Transverse colon (tissue), 4 donors: ENCODE measurements around the gene CXCL3. TPM values are rescaled to one million over a fixed set of nuclear protein-coding genes. Genes with fewer than 3 reads are reported as not detected.

Experiments
- DNase-seq: peaks from one replicate; pipeline ENCODE4 v3.0.0-alpha.2; 2019
- H3K27ac ChIP-seq, 4 donors: fragments of 200-600 bp; sonication (generic); 2 replicates each; pipeline ENCODE4 v1.5.1; 2016 to 2018; ENCODE audit warnings: inconsistent platforms in 4 of 4
- H3K27me3 ChIP-seq: fragments of 200-600 bp; sonication (generic); 2 replicates; pipeline ENCODE4 v1.5.1; 2017; ENCODE audit warnings: inconsistent platforms
- H3K36me3 ChIP-seq, 4 donors: fragments of 200-600 bp; sonication (generic); 2 replicates each; pipeline ENCODE4 v1.5.1; 2017 to 2019; ENCODE audit warnings: inconsistent platforms in 4 of 4
- H3K4me1 ChIP-seq, 4 donors: fragments of 200-600 bp; sonication (generic); 2 replicates each; pipeline ENCODE4 v1.5.1; 2017 to 2020; ENCODE audit warnings: inconsistent platforms in 4 of 4
- H3K4me3 ChIP-seq, 4 donors: fragments of 200-600 bp; sonication (generic); 1 replicate in 1 of 4; 2 replicates in 3 of 4; pipeline versions ENCODE4 v1.5.1 to v1.6.1; 2017 to 2019; ENCODE audit warnings: inconsistent platforms in 4 of 4
- H3K9me3 ChIP-seq, 2 donors: fragments of 200-600 bp; sonication (generic); 2 replicates each; pipeline ENCODE4 v1.5.1; 2017 to 2019; ENCODE audit warnings: inconsistent platforms in 2 of 2
- CTCF ChIP-seq, 5 experiments: fragments of 200-600 bp in 3 of 5; fragments of 450-650 bp in 2 of 5; sonication (generic) in 3 of 5; IDR thresholded peaks; 1 replicate in 2 of 5; 2 replicates in 3 of 5; pipeline ENCODE4 v1.5.1; 2016 to 2017; ENCODE audit warnings: antibody characterized with exemption in 5 of 5, inconsistent platforms in 3 of 5, mild to moderate bottlenecking in 2 of 5, moderate library complexity in 1 of 5
- EP300 ChIP-seq: sonication (generic); formaldehyde crosslinking; IDR thresholded peaks from one replicate; pipeline ENCODE4 v1.6.1; 2017; ENCODE audit warnings: antibody characterized with exemption, low read depth
- POLR2A ChIP-seq: fragments of 450-650 bp; IDR thresholded peaks from one replicate; pipeline ENCODE4 v1.6.1; 2016; ENCODE audit warnings: antibody characterized with exemption, mild to moderate bottlenecking, moderate library complexity
- POLR2AphosphoS5 ChIP-seq, 3 donors: sonication (generic); formaldehyde crosslinking; IDR thresholded peaks; one replicate each; pipeline ENCODE4 v1.6.1; 2016; ENCODE audit warnings: antibody characterized with exemption in 3 of 3
- WGBS, 2 donors: methylation state at CpG; one replicate each; pipeline ENCODE4 v1.1.5; 2018; ENCODE audit warnings: low coverage in 1 of 2; 5-methylcytosine and 5-hydroxymethylcytosine counted together
- in situ Hi-C, 4 donors: fragments of 200-750 bp; cut with MboI; loops; one replicate each; pipeline versions ENCODE4 v1.15.0 to v1.15.1; 2017; ENCODE audit warnings: low sequenced_read_pairs in 3 of 4, low pct_ligation_motif_present in 1 of 4, low pct_unique_long_range_greater_than_20kb in 1 of 4
- intact Hi-C: fragments of 100-400 bp; cut with DNase I; formaldehyde crosslinking; loops from one replicate; pipeline ENCODE4 v1.15.1; 2023; ENCODE audit warnings: low total_unique reads
- total RNA-seq, 4 donors: library from RNA; depleted of rRNA; stranded (reverse); fragments of >200 nt; gene quantifications; one replicate each; pipeline ENCODE4 v1.1.0, GENCODE V29; 2016

Gene CXCL3
- total RNA-seq, 4 donors from 2014 or later = 1.8 to 5.2 (median 5.1) TPM

- intact Hi-C loops = no loop called here
- H3K4me1 ChIP-seq = peaks cover 0 to 37% (median 16%) of the 10 kb centered on the region in 4 donors
- H3K27me3 ChIP-seq = no peaks in the 10 kb centered on the region
- H3K9me3 ChIP-seq = no peaks in the 10 kb centered on the region
- 40 to 48% methylated on average over 1 of the region's 1 CpG for WGBS, 2 donors
- DNase-seq = no peak
- H3K4me3 ChIP-seq = no peak overlapping the region
- no peak overlapping the region for H3K27ac ChIP-seq
- TF ChIP-seq CTCF (IDR thresholded peaks at IDR 0.05) (no peak), EP300 (no peak), POLR2AphosphoS5 (IDR thresholded peaks at IDR 0.05) (no peak), POLR2A (no peak)
- in situ Hi-C loops = no loop called here
- H3K36me3 ChIP-seq = no peaks in the 10 kb centered on the region
These were observed 10.0 kb downstream of the CXCL3 start for GRCh38 chr4:74028504-74028903.

GRCh38 chr4:74023709-74024108, 14.8 kb downstream of the CXCL3 start:
- in situ Hi-C loops = no loop called here
- H3K9me3 ChIP-seq = no peaks in the 10 kb centered on the region
- H3K27me3 ChIP-seq = no peaks in the 10 kb centered on the region
- no peaks in the 10 kb centered on the region for H3K36me3 ChIP-seq
- H3K4me3 ChIP-seq = no peak overlapping the region
- peak overlapping the region; percentile 58 to 69 (median 62) for H3K27ac ChIP-seq
- TF ChIP-seq POLR2AphosphoS5 (IDR thresholded peaks at IDR 0.05) = peak in 1 of 3 donors; percentile 20
- no peak for TF ChIP-seq POLR2A
- WGBS, 2 donors = 59 to 60% methylated on average over 2 of the region's 2 CpGs
- no peak for DNase-seq
- intact Hi-C loops = no loop called here
- peaks cover 0 to 16% (median 6%) of the 10 kb centered on the region in 4 donors for H3K4me1 ChIP-seq

- no peaks in the 10 kb centered on the region for H3K27me3 ChIP-seq
- H3K4me1 ChIP-seq = peaks cover 0 to 16% (median 6%) of the 10 kb centered on the region in 4 donors
- intact Hi-C loops = no loop called here
- H3K27ac ChIP-seq = no peak overlapping the region
- no peak for TF ChIP-seq EP300
- TF ChIP-seq CTCF (IDR thresholded peaks at IDR 0.05) = no peak
- H3K4me3 ChIP-seq = no peak overlapping the region
- in situ Hi-C loops = no loop called here
- no peaks in the 10 kb centered on the region for H3K36me3 ChIP-seq
- no peaks in the 10 kb centered on the region for H3K9me3 ChIP-seq
- WGBS, 2 donors = 44% methylated on average over 1 to 2 of the region's 2 CpGs
- no peak for DNase-seq
These were observed 16.9 kb downstream of the CXCL3 start for GRCh38 chr4:74021601-74022000.

GRCh38 chr4:74018771-74019170, 19.7 kb downstream of the CXCL3 start:
- intact Hi-C loops = no loop called here
- Histone ChIP-seq H3K4me3 (no peak overlapping the region), H3K27me3 (no peaks in the 10 kb centered on the region), H3K9me3 (no peaks in the 10 kb centered on the region), H3K27ac (no peak overlapping the region), H3K4me1 (peaks cover 0 to 14% (median 5%) of the 10 kb centered on the region in 4 donors), H3K36me3 (no peaks in the 10 kb centered on the region)
- WGBS, 2 donors = 55 to 56% methylated on average over 3 of the region's 3 CpGs
- in situ Hi-C loops = no loop called here
- no peak for DNase-seq
- no peak for TF ChIP-seq POLR2AphosphoS5 (IDR thresholded peaks at IDR 0.05)
- no peak for TF ChIP-seq EP300
- TF ChIP-seq POLR2A = no peak
- no peak for TF ChIP-seq CTCF (IDR thresholded peaks at IDR 0.05)

GRCh38 chr4:74018116-74018515, 20.4 kb downstream of the CXCL3 start:
- Histone ChIP-seq H3K4me3 (no peak overlapping the region), H3K27me3 (no peaks in the 10 kb centered on the region), H3K27ac (no peak overlapping the region), H3K36me3 (no peaks in the 10 kb centered on the region), H3K4me1 (peaks cover 0 to 10% (median 3%) of the 10 kb centered on the region in 4 donors), H3K9me3 (no peaks in the 10 kb centered on the region)
- DNase-seq = no peak
- intact Hi-C loops = no loop called here
- in situ Hi-C loops = no loop called here
- TF ChIP-seq EP300 (no peak), POLR2AphosphoS5 (IDR thresholded peaks at IDR 0.05) (no peak), CTCF (IDR thresholded peaks at IDR 0.05) (no peak), POLR2A (no peak)
